ENCODE results near the gene ITGA8.

GRCh38 chr10:15627617-15628196 is 92.0 kb downstream of the ITGA8 start:
- TF ChIP-seq CTCF (IDR thresholded peaks at IDR 0.05) (no peak), POLR2A (IDR thresholded peaks at IDR 0.05) (no peak)
